Measurements from ENCODE around the gene MYO1F. TPM values are rescaled to one million over a fixed set of nuclear protein-coding genes. Genes with fewer than 3 reads are reported as not detected.

The MYO1F gene
- total and polyA plus RNA-seq, 5 experiments from 2014 or later = 4.4 to 65.0 (median 30.1) TPM

GRCh38 chr19:8487137-8487851 is 89.9 kb downstream of the MYO1F start:
- peak; percentile 90 to 91 for ATAC-seq
- peak overlapping the region; percentile 48 to 86 (median 78) for H3K4me3 Mint-ChIP-seq
- no peaks in the 10 kb centered on the region for H3K9me3 Mint-ChIP-seq
- no peaks in the 10 kb centered on the region for H3K27me3 Mint-ChIP-seq
- peak in 9 of 10 donors; percentile 49 to 85 (median 70) for DNase-seq
- peaks cover 5 to 75% (median 17%) of the 10 kb centered on the region in 3 donors for H3K36me3 Mint-ChIP-seq
- H3K27ac Mint-ChIP-seq = peak overlapping the region; percentile 79 to 94 (median 92)
- POLR2A ChIA-PET = interaction anchor here (0.5 to 4.3 kb wide), 16 partner anchors 9 to 167 kb away, joined by 3 to 69 read pairs (median 3); partner anchors contain the start of genes HNRNPM, MYO1F, PRAM1 and RAB11B
- H3K4me1 Mint-ChIP-seq = peaks cover 34 to 56% (median 45%) of the 10 kb centered on the region in 4 donors

GRCh38 chr19:8486661-8487136 is 90.5 kb downstream of the MYO1F start:
- POLR2A ChIA-PET = interaction anchor here (0.5 to 4.3 kb wide), 15 partner anchors 10 to 167 kb away, joined by 3 to 69 read pairs (median 3); partner anchors contain the start of genes HNRNPM, MYO1F, PRAM1 and RAB11B
- ATAC-seq (no peak), DNase-seq (no peak)
- H3K9me3 Mint-ChIP-seq = no peaks in the 10 kb centered on the region
- H3K4me1 Mint-ChIP-seq = peaks cover 34 to 60% (median 49%) of the 10 kb centered on the region in 4 donors
- H3K27ac Mint-ChIP-seq = peak overlapping the region; percentile 79 to 94 (median 92)
- peak overlapping the region in 9 of 10 donors; percentile 61 to 86 (median 82) for H3K4me3 Mint-ChIP-seq
- no peaks in the 10 kb centered on the region for H3K27me3 Mint-ChIP-seq
- peaks cover 5 to 80% (median 17%) of the 10 kb centered on the region in 3 donors for H3K36me3 Mint-ChIP-seq

GRCh38 chr19:8485561-8486371 is 91.5 kb downstream of the MYO1F start:
- H3K4me1 Mint-ChIP-seq = peaks cover 41 to 68% (median 59%) of the 10 kb centered on the region in 4 donors
- H3K27ac Mint-ChIP-seq = peak overlapping the region in 8 of 10 donors; percentile 53 to 93 (median 86)
- no peaks in the 10 kb centered on the region for H3K9me3 Mint-ChIP-seq
- ATAC-seq (no peak), DNase-seq (no peak)
- H3K27me3 Mint-ChIP-seq = no peaks in the 10 kb centered on the region
- H3K36me3 Mint-ChIP-seq = peaks cover 5 to 87% (median 17%) of the 10 kb centered on the region in 3 donors
- H3K4me3 Mint-ChIP-seq = peak overlapping the region in 6 of 10 donors; percentile 26 to 82 (median 43)
- POLR2A ChIA-PET = interaction anchor here (0.5 to 4.3 kb wide), 9 partner anchors 9 to 97 kb away, joined by 3 to 69 read pairs (median 8); partner anchors contain the start of genes HNRNPM, MYO1F and PRAM1

- ATAC-seq (no peak), DNase-seq (no peak)
- POLR2A ChIA-PET = interaction anchor here (0.6 to 4.3 kb wide), 3 partner anchors 9 to 95 kb away, joined by 3 to 69 read pairs (median 11); partner anchors contain the start of gene MYO1F
- H3K4me3 Mint-ChIP-seq = no peak overlapping the region
- no peaks in the 10 kb centered on the region for H3K9me3 Mint-ChIP-seq
- H3K27ac Mint-ChIP-seq = peak overlapping the region in 3 of 10 donors; percentile 22 to 93 (median 52)
- H3K36me3 Mint-ChIP-seq = peaks cover 5 to 86% (median 17%) of the 10 kb centered on the region in 3 donors
- H3K4me1 Mint-ChIP-seq = peaks cover 41 to 72% (median 64%) of the 10 kb centered on the region in 4 donors
- H3K27me3 Mint-ChIP-seq = no peaks in the 10 kb centered on the region
Observed at GRCh38 chr19:8484331-8484894, 92.8 kb downstream of the MYO1F start.

- DNase-seq (no peak), ATAC-seq (no peak)
- Mint-ChIP-seq H3K27ac (peak overlapping the region; percentile 23 to 91 (median 74)), H3K36me3 (peaks cover 5 to 84% (median 17%) of the 10 kb centered on the region in 3 donors), H3K4me3 (peak overlapping the region in 3 of 10 donors; percentile 56 to 77 (median 65)), H3K27me3 (no peaks in the 10 kb centered on the region), H3K9me3 (no peaks in the 10 kb centered on the region), H3K4me1 (peaks cover 41 to 77% (median 69%) of the 10 kb centered on the region in 4 donors)
- POLR2A ChIA-PET = interaction anchor here (1.0 to 2.9 kb wide), 5 partner anchors 11 to 128 kb away, joined by 3 to 11 read pairs (median 4); partner anchors contain the start of gene ZNF414
Observed at GRCh38 chr19:8483165-8483564, 94.1 kb downstream of the MYO1F start.

GRCh38 chr19:8482696-8483095 is 94.5 kb downstream of the MYO1F start:
- peaks cover 5 to 84% (median 17%) of the 10 kb centered on the region in 3 donors for H3K36me3 Mint-ChIP-seq
- no peaks in the 10 kb centered on the region for H3K9me3 Mint-ChIP-seq
- peak overlapping the region in 3 of 10 donors; percentile 56 to 77 (median 65) for H3K4me3 Mint-ChIP-seq
- POLR2A ChIA-PET = interaction anchor here (0.8 to 2.9 kb wide), 9 partner anchors 11 to 134 kb away, joined by 3 to 11 read pairs (median 5); partner anchors contain the start of gene ZNF414
- no peak for ATAC-seq
- H3K27ac Mint-ChIP-seq = peak overlapping the region; percentile 23 to 93 (median 78)
- no peaks in the 10 kb centered on the region for H3K27me3 Mint-ChIP-seq
- DNase-seq = no peak
- H3K4me1 Mint-ChIP-seq = peaks cover 41 to 77% (median 69%) of the 10 kb centered on the region in 4 donors

- peaks cover 0 to 79% (median 10%) of the 10 kb centered on the region in 3 donors for H3K36me3 Mint-ChIP-seq
- POLR2A ChIA-PET = interaction anchor here (0.6 to 2.9 kb wide), 10 partner anchors 12 to 145 kb away, joined by 3 to 11 read pairs (median 5); partner anchors contain the start of genes HNRNPM and ZNF414
- no peak for ATAC-seq
- H3K4me1 Mint-ChIP-seq = peaks cover 32 to 76% (median 67%) of the 10 kb centered on the region in 4 donors
- H3K27ac Mint-ChIP-seq = peak overlapping the region; percentile 75 to 93 (median 87)
- H3K9me3 Mint-ChIP-seq = no peaks in the 10 kb centered on the region
- no peaks in the 10 kb centered on the region for H3K27me3 Mint-ChIP-seq
- DNase-seq = no peak
- peak overlapping the region in 9 of 10 donors; percentile 27 to 82 (median 72) for H3K4me3 Mint-ChIP-seq
Observed at GRCh38 chr19:8481616-8482015, 95.6 kb downstream of the MYO1F start.

- ATAC-seq (peak; percentile 53 to 71), DNase-seq (peak in 2 of 10 donors; percentile 29 to 30)
- peak overlapping the region; percentile 75 to 93 (median 87) for H3K27ac Mint-ChIP-seq
- peak overlapping the region; percentile 27 to 82 (median 72) for H3K4me3 Mint-ChIP-seq
- H3K36me3 Mint-ChIP-seq = peaks cover 0 to 77% (median 8%) of the 10 kb centered on the region in 3 donors
- H3K27me3 Mint-ChIP-seq = no peaks in the 10 kb centered on the region
- POLR2A ChIA-PET = interaction anchor here (0.6 to 3.3 kb wide), 9 partner anchors 13 to 185 kb away, joined by 3 to 17 read pairs (median 5); partner anchors contain the start of genes HNRNPM and ZNF414
- H3K9me3 Mint-ChIP-seq = no peaks in the 10 kb centered on the region
- peaks cover 33 to 76% (median 67%) of the 10 kb centered on the region in 4 donors for H3K4me1 Mint-ChIP-seq
Observed at GRCh38 chr19:8481201-8481600, 96.0 kb downstream of the MYO1F start.

- POLR2A ChIA-PET = interaction anchor here (0.6 to 3.3 kb wide), 5 partner anchors 12 to 56 kb away, joined by 3 to 17 read pairs (median 3); partner anchors contain the start of gene ZNF414
- Mint-ChIP-seq H3K27me3 (no peaks in the 10 kb centered on the region), H3K9me3 (no peaks in the 10 kb centered on the region), H3K36me3 (peaks cover 0 to 77% (median 6%) of the 10 kb centered on the region in 3 donors), H3K4me3 (peak overlapping the region in 9 of 10 donors; percentile 3 to 63 (median 55)), H3K4me1 (peaks cover 36 to 83% (median 68%) of the 10 kb centered on the region in 4 donors), H3K27ac (peak overlapping the region; percentile 60 to 88 (median 80))
- ATAC-seq = peak; percentile 9 to 12
- no peak for DNase-seq
Observed at GRCh38 chr19:8478598-8478997, 98.6 kb downstream of the MYO1F start.

GRCh38 chr19:8477889-8478288 is 99.4 kb downstream of the MYO1F start:
- DNase-seq (no peak), ATAC-seq (peak; percentile 24 to 29)
- H3K9me3 Mint-ChIP-seq = no peaks in the 10 kb centered on the region
- H3K4me1 Mint-ChIP-seq = peaks cover 35 to 85% (median 65%) of the 10 kb centered on the region in 4 donors
- H3K27ac Mint-ChIP-seq = peak overlapping the region; percentile 60 to 94 (median 78)
- POLR2A ChIA-PET = interaction anchor here (0.6 to 3.3 kb wide), 5 partner anchors 11 to 120 kb away, joined by 3 to 17 read pairs (median 4); partner anchors contain the start of genes HNRNPM and ZNF414
- H3K36me3 Mint-ChIP-seq = peaks cover 0 to 77% (median 5%) of the 10 kb centered on the region in 3 donors
- H3K4me3 Mint-ChIP-seq = peak overlapping the region in 8 of 10 donors; percentile 52 to 71 (median 60)
- no peaks in the 10 kb centered on the region for H3K27me3 Mint-ChIP-seq

- Mint-ChIP-seq H3K27ac (peak overlapping the region in 9 of 10 donors; percentile 26 to 84 (median 58)), H3K36me3 (peaks cover 0 to 79% (median 8%) of the 10 kb centered on the region in 3 donors), H3K4me3 (peak overlapping the region in 3 of 10 donors; percentile 15 to 65 (median 32)), H3K4me1 (peaks cover 30 to 78% (median 52%) of the 10 kb centered on the region in 4 donors), H3K27me3 (no peaks in the 10 kb centered on the region), H3K9me3 (no peaks in the 10 kb centered on the region)
- ATAC-seq (no peak), DNase-seq (no peak)
- POLR2A ChIA-PET = interaction anchor here (0.7 to 0.9 kb wide), 2 partner anchors 37 to 309 kb away, joined by 3 to 5 read pairs; no protein-coding TSS in a partner anchor
Observed at GRCh38 chr19:8476524-8476923, 100.7 kb downstream of the MYO1F start.
